Fibroblast of lung (primary cell): ENCODE data around the gene ADRM1. TPM values are rescaled to one million over a fixed set of nuclear protein-coding genes. Genes with fewer than 3 reads are reported as not detected.

Experiments used
- DNase-seq, 2 donors: peaks; one replicate each; pipeline versions ENCODE4 v3.0.0 to v3.0.0-alpha.2; 2010; ENCODE audit warnings: low read depth in 2 of 2
- H2AFZ ChIP-seq: 2 replicates; pipeline ENCODE4 v1.5.1; 2012; ENCODE audit warnings: low read length, control low read depth, inconsistent platforms
- H3K27ac ChIP-seq: 2 replicates; pipeline ENCODE4 v1.5.1; 2011; ENCODE audit warnings: low read length, control low read depth; ENCODE audit not compliant: insufficient read depth
- H3K27me3 ChIP-seq: 2 replicates; pipeline ENCODE4 v1.5.1; 2011; ENCODE audit warnings: mild to moderate bottlenecking, low read length; ENCODE audit not compliant: control insufficient read depth, insufficient read depth
- H3K36me3 ChIP-seq: 2 replicates; pipeline ENCODE4 v1.5.1; 2011; ENCODE audit warnings: low read length; ENCODE audit not compliant: control insufficient read depth, insufficient read depth
- H3K4me1 ChIP-seq: 2 replicates; pipeline ENCODE4 v1.5.1; 2011; ENCODE audit warnings: low read length; ENCODE audit not compliant: control insufficient read depth, insufficient read depth; ENCODE audit errors: extremely low read depth
- H3K4me2 ChIP-seq: 2 replicates; pipeline ENCODE4 v1.5.1; 2011; ENCODE audit warnings: low read length, control low read depth; ENCODE audit not compliant: insufficient read depth; ENCODE audit errors: extremely low read depth
- H3K4me3 ChIP-seq, 4 experiments: fragments of 200-600 bp in 1 of 4; sonication (generic) in 1 of 4; replicated peaks in 1 of 4; 2 replicates each; pipeline ENCODE4 v1.5.1; 2011 to 2016; ENCODE audit warnings: low read length in 4 of 4, low read depth in 3 of 4, mild to moderate bottlenecking in 3 of 4, control low read depth in 2 of 4, inconsistent platforms in 1 of 4, mixed read lengths in 1 of 4; ENCODE audit not compliant: insufficient read depth in 1 of 4; ENCODE audit errors: control extremely low read depth in 1 of 4
- H3K79me2 ChIP-seq: 2 replicates; pipeline ENCODE4 v1.5.1; 2012; ENCODE audit warnings: mild to moderate bottlenecking, low read length, inconsistent platforms; ENCODE audit not compliant: control insufficient read depth, insufficient read depth
- H3K9ac ChIP-seq: 2 replicates; pipeline ENCODE4 v1.5.1; 2011; ENCODE audit warnings: mild to moderate bottlenecking, low read length, control low read depth; ENCODE audit not compliant: insufficient read depth
- H3K9me3 ChIP-seq: 2 replicates; pipeline ENCODE4 v1.5.1; 2012; ENCODE audit warnings: low read depth, low read length; ENCODE audit not compliant: control insufficient read depth, insufficient read depth
- H4K20me1 ChIP-seq: 2 replicates; pipeline ENCODE4 v1.5.1; 2011; ENCODE audit warnings: low read length; ENCODE audit not compliant: control insufficient read depth, insufficient read depth; ENCODE audit errors: extremely low read depth
- EZH2 ChIP-seq: IDR thresholded peaks from 2 replicates; pipeline ENCODE4 v1.5.1; 2012; ENCODE audit warnings: low read length, control low read depth, mild to moderate bottlenecking; ENCODE audit errors: missing control alignments
- polyA plus RNA-seq, 2 donors: library from polyadenylated mRNA; depleted of rRNA in 1 of 2; stranded (reverse) in 1 of 2; unstranded in 1 of 2; fragments of >200 nt; gene quantifications; 2 replicates each; pipeline ENCODE4 v1.2.1, GENCODE V29; 2011 to 2012; ENCODE audit warnings: missing spikeins in 1 of 2
- total RNA-seq: library from RNA; depleted of rRNA; stranded (reverse); fragments of >200 nt; gene quantifications from 2 replicates; pipeline ENCODE4 v1.2.1, GENCODE V29; 2014
- TF ChIP-seq, protein P1 (sequence below), 2 donors: IDR thresholded peaks in 1 of 2; conservative IDR thresholded peaks in 1 of 2; 1 replicate in 1 of 2; 2 replicates in 1 of 2; pipeline ENCODE4 v1.5.1; 2011 to 2012; ENCODE audit warnings: low read length in 2 of 2, control low read depth in 1 of 2, inconsistent platforms in 1 of 2, low read depth in 1 of 2, mild to moderate bottlenecking in 1 of 2

The ADRM1 gene
- total and polyA plus RNA-seq, 2 donors (not counting 1 experiment from before 2014, with no cell fraction given), result 41.2 to 71.3 TPM

DNA sequence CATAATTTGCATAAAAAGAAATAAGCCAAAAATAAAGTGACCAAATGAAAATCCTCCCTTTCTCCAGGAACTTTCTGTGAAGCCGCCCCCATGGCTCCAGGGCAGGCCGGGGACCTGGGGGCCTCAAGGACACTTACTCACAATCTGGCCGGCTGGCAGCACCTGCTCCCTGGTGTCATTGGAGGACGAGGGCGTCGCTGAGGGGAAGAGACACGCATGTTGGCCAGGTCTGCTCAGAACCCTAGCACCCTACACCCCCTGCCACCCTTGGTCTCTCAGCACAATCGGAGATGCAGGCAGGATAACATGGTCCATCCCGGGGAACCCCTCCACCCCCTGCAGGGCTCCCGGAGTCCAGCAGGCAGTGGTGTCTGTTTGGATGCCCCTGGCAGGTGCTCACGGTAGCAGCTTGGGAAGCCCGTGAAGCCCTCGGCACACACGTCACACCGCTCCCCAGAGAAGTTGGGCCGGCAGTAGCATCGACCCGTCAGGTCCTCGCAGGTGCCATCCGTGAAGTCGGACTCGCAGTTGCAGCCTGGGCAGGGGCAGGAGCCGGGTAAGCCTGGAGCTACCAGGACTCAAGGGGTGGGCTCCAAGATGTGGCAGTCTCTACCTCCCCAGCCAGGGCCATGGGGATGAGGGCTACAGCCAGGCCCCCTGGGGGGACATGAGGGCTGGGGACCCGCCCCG, 43.0 kb downstream of the ADRM1 start:
- Histone ChIP-seq H3K4me3 (no peak overlapping the region), H4K20me1 (no peaks in the 10 kb centered on the region), H3K4me1 (no peaks in the 10 kb centered on the region), H3K4me2 (no peak overlapping the region), H3K27me3 (no peaks in the 10 kb centered on the region), H3K79me2 (no peaks in the 10 kb centered on the region), H3K9me3 (no peaks in the 10 kb centered on the region), H3K36me3 (peaks cover 13% of the 10 kb centered on the region), H3K27ac (no peak overlapping the region), H2AFZ (no peak overlapping the region), H3K9ac (no peak overlapping the region)
- no peak for TF ChIP-seq EZH2
- TF ChIP-seq, protein P1, sequence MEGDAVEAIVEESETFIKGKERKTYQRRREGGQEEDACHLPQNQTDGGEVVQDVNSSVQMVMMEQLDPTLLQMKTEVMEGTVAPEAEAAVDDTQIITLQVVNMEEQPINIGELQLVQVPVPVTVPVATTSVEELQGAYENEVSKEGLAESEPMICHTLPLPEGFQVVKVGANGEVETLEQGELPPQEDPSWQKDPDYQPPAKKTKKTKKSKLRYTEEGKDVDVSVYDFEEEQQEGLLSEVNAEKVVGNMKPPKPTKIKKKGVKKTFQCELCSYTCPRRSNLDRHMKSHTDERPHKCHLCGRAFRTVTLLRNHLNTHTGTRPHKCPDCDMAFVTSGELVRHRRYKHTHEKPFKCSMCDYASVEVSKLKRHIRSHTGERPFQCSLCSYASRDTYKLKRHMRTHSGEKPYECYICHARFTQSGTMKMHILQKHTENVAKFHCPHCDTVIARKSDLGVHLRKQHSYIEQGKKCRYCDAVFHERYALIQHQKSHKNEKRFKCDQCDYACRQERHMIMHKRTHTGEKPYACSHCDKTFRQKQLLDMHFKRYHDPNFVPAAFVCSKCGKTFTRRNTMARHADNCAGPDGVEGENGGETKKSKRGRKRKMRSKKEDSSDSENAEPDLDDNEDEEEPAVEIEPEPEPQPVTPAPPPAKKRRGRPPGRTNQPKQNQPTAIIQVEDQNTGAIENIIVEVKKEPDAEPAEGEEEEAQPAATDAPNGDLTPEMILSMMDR (conservative IDR thresholded peaks at IDR 0.05 in 1 of 2, IDR thresholded peaks at IDR 0.05 in 1 of 2; ENCODE audit: low read depth in 1 of 2, low read length in 2 of 2), result no peak
- DNase-seq, result no peak

DNA sequence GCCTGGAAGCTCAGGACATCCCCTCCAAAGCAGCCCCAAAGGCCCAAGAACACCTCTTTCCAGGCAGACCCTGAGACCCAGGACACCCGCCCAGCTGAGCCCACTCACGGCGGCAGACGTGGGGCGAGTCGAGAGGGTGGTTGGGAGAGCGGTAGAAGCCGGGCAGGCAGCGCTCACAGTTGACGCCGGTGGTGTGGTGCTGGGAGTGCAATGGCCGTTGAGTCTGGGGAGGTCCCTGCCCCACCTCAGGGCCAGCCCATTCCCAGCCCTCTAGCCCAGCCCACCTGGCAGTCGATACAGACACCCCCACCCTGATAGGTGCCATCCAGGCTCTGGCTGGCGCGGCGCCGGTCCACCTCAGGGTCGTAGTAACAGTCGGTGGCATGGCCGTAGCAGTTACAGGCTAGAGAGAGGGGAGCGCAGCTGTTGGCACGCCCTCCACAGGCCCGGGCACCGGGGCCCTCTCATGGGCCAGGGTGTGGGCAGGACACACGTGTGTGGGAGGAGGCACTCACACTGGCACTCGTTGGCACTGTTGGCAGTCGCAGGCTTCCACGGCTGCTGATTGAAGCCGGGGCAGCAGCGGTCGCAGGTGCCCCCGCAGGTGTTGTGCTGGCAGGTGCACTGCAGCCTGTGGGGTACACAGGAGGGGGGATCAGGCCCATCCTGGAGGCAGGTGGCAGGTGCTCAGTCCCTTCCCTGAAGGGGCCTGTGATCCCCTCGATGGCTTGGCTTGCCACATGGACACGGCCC, 43.8 kb downstream of the ADRM1 start:
- no peak for TF ChIP-seq EZH2
- TF ChIP-seq, protein P1 (conservative IDR thresholded peaks at IDR 0.05 in 1 of 2, IDR thresholded peaks at IDR 0.05 in 1 of 2; ENCODE audit: low read depth in 1 of 2, low read length in 2 of 2), result no peak
- no peak overlapping the region for H2AFZ ChIP-seq

DNA sequence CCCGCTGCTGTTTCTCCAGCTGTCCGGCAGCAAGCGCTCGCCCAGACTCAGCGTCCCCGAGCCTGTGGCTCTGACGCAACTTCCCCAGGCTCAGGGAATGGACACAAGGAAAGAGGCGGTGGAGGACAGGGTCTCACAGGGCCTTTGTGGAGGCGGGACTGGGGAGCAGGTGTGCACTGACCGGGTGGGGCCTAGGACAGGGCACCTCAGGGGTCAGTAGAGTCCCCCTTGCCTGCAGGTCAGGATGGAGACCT, 44.3 kb downstream of the ADRM1 start:
- Histone ChIP-seq H3K79me2 (no peaks in the 10 kb centered on the region), H3K27me3 (no peaks in the 10 kb centered on the region), H4K20me1 (no peaks in the 10 kb centered on the region), H2AFZ (no peak overlapping the region), H3K27ac (no peak overlapping the region), H3K4me2 (no peak overlapping the region), H3K36me3 (peaks cover 20% of the 10 kb centered on the region), H3K9ac (no peak overlapping the region), H3K4me1 (no peaks in the 10 kb centered on the region), H3K4me3 (no peak overlapping the region), H3K9me3 (no peaks in the 10 kb centered on the region)
- TF ChIP-seq EZH2, result no peak
- TF ChIP-seq, protein P1 (conservative IDR thresholded peaks at IDR 0.05 in 1 of 2, IDR thresholded peaks at IDR 0.05 in 1 of 2; ENCODE audit: low read depth in 1 of 2, low read length in 2 of 2), result no peak
- no peak for DNase-seq

More for the DNA sequence above, 43.8 kb downstream of the ADRM1 start:
- Histone ChIP-seq H3K9me3 (no peaks in the 10 kb centered on the region), H3K27me3 (no peaks in the 10 kb centered on the region), H3K79me2 (no peaks in the 10 kb centered on the region), H3K27ac (no peak overlapping the region), H3K36me3 (peaks cover 17% of the 10 kb centered on the region), H4K20me1 (no peaks in the 10 kb centered on the region), H3K4me1 (no peaks in the 10 kb centered on the region), H3K4me2 (no peak overlapping the region), H3K4me3 (no peak overlapping the region), H3K9ac (no peak overlapping the region)
- no peak for DNase-seq
